Posterior vena cava (tissue), 2 donors: Measurements from ENCODE around the gene UBE2O. TPM values are rescaled to one million over a fixed set of nuclear protein-coding genes. Genes with fewer than 3 reads are reported as not detected.
A peak's percentile ranks its signal among the peaks of the same experiment; 100 is the strongest.

ENCODE experiments used
- DNase-seq: peaks from one replicate; pipeline ENCODE4 v3.0.0-alpha.2; 2020; ENCODE audit warnings: low spot score
- intact Hi-C, 2 donors: fragments of 100-400 bp; cut with DNase I; formaldehyde crosslinking; loops; one replicate each; pipeline versions ENCODE4 v1.14.1 to v1.14.2; 2022 to 2023
- total RNA-seq, 2 donors: library from RNA; stranded (reverse); fragmentation: NEBNext Ultra II Directional; extraction: Animal tissue kit (Norgen Biotek cat#: 25700); gene quantifications; one replicate each; pipeline ENCODE4 v1.2.1, GENCODE V29; 2021
- donor health status: DM: yes; HTN: yes; CAD: no.
- donor health status: DM: yes; HTN: yes; CAD: no.

UBE2O gene
- total RNA-seq, 2 donors from 2014 or later: 17.2 to 17.9 TPM

- DNase-seq: peak; percentile 62
- intact Hi-C loops: no loop called here
Observed at GRCh38 chr17:76341301-76341700, 111.7 kb downstream of the UBE2O start.

Other genes with a start within 250 kb of the UBE2O start
- 1 to 10 TPM; 1.9 TPM for gene RNF157, start 212.7 kb downstream of the UBE2O start, total RNA-seq
- 10 to 100 TPM; 21.7 to 22.5 TPM for gene UBALD2, start 187.8 kb downstream of the UBE2O start, total RNA-seq
- 1 to 10 TPM in 1 of 2 donors, under 1 TPM in 1; 0.83 to 1.6 TPM for gene QRICH2, start 144.9 kb downstream of the UBE2O start, total RNA-seq
- gene PRPSAP1, start 99.2 kb downstream of the UBE2O start, total RNA-seq: 10 to 100 TPM; 33.7 to 34.8 TPM
- gene SPHK1, start 68.5 kb downstream of the UBE2O start, total RNA-seq: 10 to 100 TPM; 13.8 to 36.6 TPM
- not detected for gene AANAT, start 14.5 kb upstream of the UBE2O start, total RNA-seq
- 10 to 100 TPM; 26.7 to 31.4 TPM for gene RHBDF2, start 48.3 kb upstream of the UBE2O start, total RNA-seq
- 10 to 100 TPM; 16.3 to 24.5 TPM for gene CYGB, start 84.6 kb upstream of the UBE2O start, total RNA-seq
- 1 to 10 TPM; 1.6 to 4.7 TPM for gene PRCD, start 86.9 kb upstream of the UBE2O start, total RNA-seq
- 1 to 10 TPM; 3.0 to 3.1 TPM for gene ST6GALNAC2, start 132.7 kb upstream of the UBE2O start, total RNA-seq
- 1 to 10 TPM; 2.0 to 2.3 TPM for gene ST6GALNAC1, start 190.6 kb upstream of the UBE2O start, total RNA-seq